HCT116 (cell line): ENCODE results near the gene BTNL8. TPM values are rescaled to one million over a fixed set of nuclear protein-coding genes. Genes with fewer than 3 reads are reported as not detected.

ENCODE experiments used
- ATAC-seq: fragments of 200-7000 bp; cut with Tn5 transposase; 2 replicates; pipeline ENCODE4 v1.9.1; 2020; ENCODE audit warnings: mild to moderate bottlenecking, moderate library complexity
- BruUV-seq: library from RNA; stranded (reverse); fragments of 400-500 nt; replicated peaks from 2 replicates; lab custom pipeline; 2021; lab: Mats Ljungman, UMichigan
- CTCF ChIA-PET: fragments of 300-600 bp; sonication (Branson Sonifier 250); formaldehyde crosslinking; loops from one replicate; lab custom pipeline; 2021; ENCODE audit warnings: antibody characterized with exemption; lab: Charles Lee
- POLR2A ChIA-PET: fragments of 300-600, 350-600 bp; sonication (Branson Sonifier 250); formaldehyde crosslinking; loops from one replicate; lab custom pipeline; 2021; ENCODE audit warnings: antibody characterized with exemption; lab: Charles Lee
- RAD21 ChIA-PET, 2 experiments: fragments of 300-600 bp; sonication (Branson Sonifier 250); formaldehyde crosslinking; loops; one replicate each; lab custom pipeline; 2023; ENCODE audit warnings: low total read pairs in 2 of 2; ENCODE audit not compliant: uncharacterized antibody in 2 of 2, unreplicated experiment in 2 of 2, low non-redundant PET in 1 of 2; lab: Charles Lee
- DNase-seq: peaks from one replicate; pipeline ENCODE4 v3.0.0-alpha.2; 2010; ENCODE audit warnings: low read depth, low spot score
- H2AFZ ChIP-seq: fragments of 200-600 bp; shearing (Covaris generic), sonication (generic); 2 replicates; pipeline ENCODE4 v1.6.1; 2017; ENCODE audit warnings: low read depth, mixed run types, mixed read lengths, antibody characterized with exemption, low read length; ENCODE audit not compliant: poor library complexity, severe bottlenecking
- H3K27ac ChIP-seq: 2 replicates; pipeline ENCODE4 v1.5.1; 2012; ENCODE audit warnings: low read depth, low read length
- H3K27me3 ChIP-seq: fragments of 200-600 bp; sonication (generic); 2 replicates; pipeline ENCODE4 v1.6.1; 2016; ENCODE audit warnings: mixed run types, low read length, mixed read lengths; ENCODE audit not compliant: insufficient read depth
- H3K36me3 ChIP-seq, 2 experiments: fragments of 200-500 bp in 1 of 2; fragments of 200-600 bp in 1 of 2; sonication (Bioruptor generic) in 1 of 2; sonication (generic) in 1 of 2; 2 replicates each; pipeline versions ENCODE4 v1.5.1 to v1.6.1; 2014 to 2016; ENCODE audit warnings: low read length in 2 of 2, inconsistent platforms in 1 of 2, mixed read lengths in 1 of 2, mixed run types in 1 of 2; ENCODE audit not compliant: insufficient read depth in 2 of 2, control insufficient read depth in 1 of 2
- H3K4me1 ChIP-seq, 2 experiments: fragments of 200-600 bp in 1 of 2; sonication (generic) in 1 of 2; 2 replicates each; pipeline versions ENCODE4 v1.5.1 to v1.6.1; 2012 to 2017; ENCODE audit warnings: low read length in 2 of 2, inconsistent platforms in 1 of 2, mild to moderate bottlenecking in 1 of 2, mixed read lengths in 1 of 2, mixed run types in 1 of 2, moderate library complexity in 1 of 2; ENCODE audit not compliant: insufficient read depth in 2 of 2, control insufficient read depth in 1 of 2
- H3K4me2 ChIP-seq: fragments of 200-600 bp; sonication (generic); 2 replicates; pipeline ENCODE4 v1.6.1; 2017; ENCODE audit warnings: mixed run types, low read length, mixed read lengths
- H3K4me3 ChIP-seq, 2 experiments: fragments of 200-600 bp in 1 of 2; sonication (generic) in 1 of 2; replicated peaks in 1 of 2; 2 replicates each; pipeline ENCODE4 v1.5.1; 2011 to 2016; ENCODE audit warnings: low read length in 2 of 2, control low read depth in 1 of 2, low read depth in 1 of 2, mild to moderate bottlenecking in 1 of 2, mixed read lengths in 1 of 2, mixed run types in 1 of 2
- H3K79me2 ChIP-seq: fragments of 200-600 bp; sonication (generic); 2 replicates; pipeline ENCODE4 v1.6.1; 2017; ENCODE audit warnings: mild to moderate bottlenecking, mixed run types, low read length, moderate library complexity, mixed read lengths; ENCODE audit not compliant: insufficient read depth
- H3K9ac ChIP-seq: fragments of 200-600 bp; sonication (generic); 2 replicates; pipeline ENCODE4 v1.6.1; 2016; ENCODE audit warnings: low read length, mixed read lengths
- H3K9me2 ChIP-seq: fragments of 200-600 bp; sonication (generic), shearing (Covaris generic); 2 replicates; pipeline ENCODE4 v1.6.1; 2017; ENCODE audit warnings: mixed run types, mild to moderate bottlenecking, moderate library complexity; ENCODE audit not compliant: insufficient read depth
- H3K9me3 ChIP-seq, 2 experiments: fragments of 200-500 bp in 1 of 2; fragments of 200-600 bp in 1 of 2; sonication (Bioruptor generic) in 1 of 2; sonication (generic) in 1 of 2; 2 replicates each; pipeline ENCODE4 v1.6.1; 2014 to 2017; ENCODE audit warnings: low read length in 2 of 2, mixed read lengths in 2 of 2, inconsistent platforms in 1 of 2, low read depth in 1 of 2, mild to moderate bottlenecking in 1 of 2, mixed run types in 1 of 2, moderate library complexity in 1 of 2; ENCODE audit not compliant: control insufficient read depth in 1 of 2, insufficient read depth in 1 of 2
- H4K20me1 ChIP-seq: fragments of 200-600 bp; sonication (generic), shearing (Covaris generic); 2 replicates; pipeline ENCODE4 v1.6.1; 2017; ENCODE audit warnings: mixed run types, mild to moderate bottlenecking, moderate library complexity; ENCODE audit not compliant: insufficient read depth
- CBX3 ChIP-seq: IDR thresholded peaks from 2 replicates; pipeline ENCODE4 v1.6.1; 2012; ENCODE audit warnings: low read depth
- CEBPB ChIP-seq: IDR thresholded peaks from 2 replicates; pipeline ENCODE4 v1.6.1; 2012; ENCODE audit warnings: low read depth
- ELF1 ChIP-seq: IDR thresholded peaks from 2 replicates; pipeline ENCODE4 v1.6.1; 2012; ENCODE audit warnings: low read depth, borderline replicate concordance
- FOSL1 ChIP-seq: IDR thresholded peaks from 2 replicates; pipeline ENCODE4 v1.6.1; 2012; ENCODE audit warnings: low read depth
- JUND ChIP-seq: IDR thresholded peaks from 2 replicates; pipeline ENCODE4 v1.6.1; 2012
- MAX ChIP-seq: IDR thresholded peaks from 2 replicates; pipeline ENCODE4 v1.6.1; 2012
- POLR2A ChIP-seq: IDR thresholded peaks from 2 replicates; pipeline ENCODE4 v1.7.0; 2011; ENCODE audit warnings: borderline replicate concordance; ENCODE audit not compliant: insufficient read depth, insufficient read length; ENCODE audit errors: extremely low read depth
- POLR2AphosphoS5 ChIP-seq: IDR thresholded peaks from 2 replicates; pipeline ENCODE4 v1.6.1; 2011; ENCODE audit warnings: mild to moderate bottlenecking, low read depth, low read length, moderate library complexity
- RAD21 ChIP-seq: IDR thresholded peaks from 2 replicates; pipeline ENCODE4 v1.6.1; 2012; ENCODE audit warnings: low read depth, mild to moderate bottlenecking
- TCF7L2 ChIP-seq: IDR thresholded peaks from 2 replicates; pipeline ENCODE4 v1.7.0; 2011; ENCODE audit warnings: borderline replicate concordance, inconsistent platforms; ENCODE audit not compliant: insufficient read depth, insufficient read length; ENCODE audit errors: extremely low read depth
- YY1 ChIP-seq: IDR thresholded peaks from 2 replicates; pipeline ENCODE4 v1.6.1; 2011; ENCODE audit warnings: low read length, low read depth, moderate library complexity, mild to moderate bottlenecking; ENCODE audit not compliant: insufficient replicate concordance; ENCODE audit errors: extremely low read depth
- ZBTB33 ChIP-seq: IDR thresholded peaks from 2 replicates; pipeline ENCODE4 v1.6.1; 2011; ENCODE audit warnings: mild to moderate bottlenecking, low read length, moderate library complexity; ENCODE audit not compliant: insufficient replicate concordance; ENCODE audit errors: extremely low read depth
- ZFX ChIP-seq: fragments of 450-650 bp; IDR thresholded peaks from 2 replicates; pipeline ENCODE4 v1.6.1; 2017
- ZNF274 ChIP-seq: fragments of 200-500 bp; sonication (Bioruptor generic); IDR thresholded peaks from 2 replicates; pipeline ENCODE4 v1.6.1; 2014; ENCODE audit warnings: mild to moderate bottlenecking, low read depth, low read length, inconsistent platforms
- intact Hi-C: fragments of 100-400 bp; cut with micrococcal nuclease; formaldehyde crosslinking; loops from 2 replicates; pipeline ENCODE4 v1.10.0; 2022
- total RNA-seq: library from RNA; stranded (reverse); gene quantifications from one replicate; pipeline ENCODE4 v1.2.1, GENCODE V29; 2021; ENCODE audit not compliant: unreplicated experiment
- TF ChIP-seq, protein P1 (sequence below): IDR thresholded peaks from 2 replicates; pipeline ENCODE4 v1.6.1; 2012

BTNL8 gene
- total RNA-seq, 1 experiment from 2014 or later: not detected

GRCh38 chr5:180970875-180971274 lies 71.9 kb downstream of the BTNL8 start:
- Histone ChIP-seq H3K4me1 (no peaks in the 10 kb centered on the region), H3K27ac (no peak overlapping the region), H3K9me2 (no peaks in the 10 kb centered on the region), H3K4me3 (no peak overlapping the region), H2AFZ (no peak overlapping the region), H3K79me2 (no peaks in the 10 kb centered on the region), H4K20me1 (no peaks in the 10 kb centered on the region), H3K27me3 (no peaks in the 10 kb centered on the region), H3K4me2 (no peak overlapping the region), H3K9ac (no peak overlapping the region), H3K36me3 (no peaks in the 10 kb centered on the region), H3K9me3 (no peaks in the 10 kb centered on the region)
- intact Hi-C loops: no loop called here
- no TSS peak for BruUV-seq
- TF ChIP-seq FOSL1 (no peak), MAX (no peak), ELF1 (no peak)
- ATAC-seq: no peak
- ChIA-PET POLR2A (no interaction called here), CTCF (no interaction called here), RAD21 (no interaction called here)
- DNase-seq: no peak

DNA sequence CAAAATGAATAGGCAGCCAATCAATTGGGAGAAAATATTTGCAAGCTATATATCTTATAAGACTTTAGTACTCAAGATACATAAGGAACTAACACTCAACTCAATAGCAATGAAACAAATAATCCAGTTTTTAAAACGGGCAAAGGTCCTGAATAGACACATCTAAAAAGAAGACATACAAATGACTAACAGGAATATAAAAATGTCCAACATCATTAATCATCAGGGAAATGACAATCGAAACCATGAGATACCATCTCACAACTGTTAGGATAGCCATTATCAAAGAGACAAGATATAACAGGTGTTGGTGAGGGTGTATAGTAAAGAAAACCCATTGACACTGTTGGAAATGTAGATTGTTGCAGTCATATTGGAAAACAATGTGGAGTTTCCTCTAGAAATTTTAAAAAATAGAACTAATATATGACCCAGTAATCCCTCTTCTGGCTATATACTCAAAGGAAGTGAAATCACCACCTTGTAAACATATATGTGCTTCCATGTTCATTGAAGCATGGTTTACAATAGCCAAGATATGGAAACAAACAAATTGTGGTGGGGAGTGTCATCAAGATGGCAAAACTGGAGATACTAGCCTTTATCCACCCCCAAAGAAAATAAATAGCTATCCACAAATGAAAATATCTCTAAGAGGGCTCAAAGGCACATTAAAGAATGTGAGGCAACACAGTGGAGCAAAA lies 75.8 kb downstream of the BTNL8 start:
- Histone ChIP-seq H3K4me3 (no peak overlapping the region), H3K79me2 (no peaks in the 10 kb centered on the region), H3K27me3 (no peaks in the 10 kb centered on the region), H3K9me2 (no peaks in the 10 kb centered on the region), H3K9ac (no peak overlapping the region), H4K20me1 (no peaks in the 10 kb centered on the region), H2AFZ (no peak overlapping the region), H3K36me3 (no peaks in the 10 kb centered on the region), H3K4me2 (no peak overlapping the region), H3K27ac (no peak overlapping the region), H3K9me3 (no peaks in the 10 kb centered on the region), H3K4me1 (no peaks in the 10 kb centered on the region)
- intact Hi-C loops: no loop called here
- no TSS peak for BruUV-seq
- RAD21 ChIA-PET: no interaction called here
- CTCF ChIA-PET: no interaction called here
- no peak for ATAC-seq
- no peak for DNase-seq
- POLR2A ChIA-PET: no interaction called here
- TF ChIP-seq, protein P1, sequence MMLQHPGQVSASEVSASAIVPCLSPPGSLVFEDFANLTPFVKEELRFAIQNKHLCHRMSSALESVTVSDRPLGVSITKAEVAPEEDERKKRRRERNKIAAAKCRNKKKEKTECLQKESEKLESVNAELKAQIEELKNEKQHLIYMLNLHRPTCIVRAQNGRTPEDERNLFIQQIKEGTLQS: no peak
- TF ChIP-seq ZFX (no peak), CBX3 (no peak), RAD21 (no peak), ZNF274 (no peak), YY1 (no peak), ZBTB33 (no peak), POLR2A (no peak), MAX (no peak), CEBPB (no peak), ELF1 (no peak), TCF7L2 (no peak), POLR2AphosphoS5 (no peak), JUND (no peak)
